Sciatic nerve (tissue), 2 donors: ENCODE measurements around the gene AP5Z1. TPM values are rescaled to one million over a fixed set of nuclear protein-coding genes. Genes with fewer than 3 reads are reported as not detected.
A peak's percentile ranks its signal among the peaks of the same experiment; 100 is the strongest.

Experiments used
- ATAC-seq: fragments of 200-7000 bp; cut with Tn5 transposase; one replicate; pipeline ENCODE4 v1.9.1; 2020; ENCODE audit warnings: mild to moderate bottlenecking, moderate library complexity
- DNase-seq: peaks from one replicate; pipeline ENCODE4 v3.0.0-alpha.2; 2020; ENCODE audit warnings: low spot score
- intact Hi-C: fragments of 100-400 bp; cut with DNase I; formaldehyde crosslinking; loops from one replicate; pipeline ENCODE4 v1.14.2; 2022
- total RNA-seq: library from RNA; stranded (reverse); fragmentation: NEBNext Ultra II Directional; extraction: Animal tissue kit (Norgen Biotek cat#: 25700); gene quantifications from one replicate; pipeline ENCODE4 v1.2.1, GENCODE V29; 2021
- donor health status: DM: no; HTN: no; CAD: no.
- donor health status: DM: no; HTN: no; CAD: no.

AP5Z1 gene
- total RNA-seq, 1 donor from 2014 or later, result 36.2 TPM

DNA sequence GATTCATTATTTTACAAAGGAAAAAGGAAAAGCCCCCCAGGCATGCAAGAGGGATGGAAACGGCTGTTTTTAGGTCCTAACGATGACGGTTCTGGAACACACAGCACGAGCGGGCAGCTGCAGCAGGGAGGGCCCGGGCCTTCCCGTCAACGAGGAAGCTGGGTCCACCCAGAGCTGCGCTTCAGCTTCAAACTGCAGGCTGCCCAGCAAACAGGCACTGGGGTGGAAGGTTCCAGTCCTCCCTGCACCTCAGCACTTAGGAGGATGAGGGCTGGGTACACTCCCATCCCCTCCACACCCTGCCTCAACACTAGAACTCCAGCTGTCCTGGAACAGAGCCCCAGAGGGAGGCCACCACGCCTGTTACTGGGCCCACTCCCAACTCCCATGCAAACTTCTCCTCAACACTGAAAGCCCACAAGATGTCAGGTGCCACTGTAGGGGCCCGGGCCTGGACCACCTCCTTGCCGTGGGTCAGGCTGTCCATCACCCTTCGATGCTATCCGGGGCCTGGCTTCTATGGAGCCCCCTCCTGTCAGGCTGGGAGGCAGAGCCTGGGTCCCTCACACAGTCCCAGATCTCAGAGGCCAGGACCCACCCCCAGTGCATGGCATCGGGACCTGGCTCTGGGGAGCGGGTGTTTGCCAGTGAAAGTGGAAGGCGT, 53.4 kb downstream of the AP5Z1 start:
- no peak for DNase-seq
- no peak for ATAC-seq
- intact Hi-C loops, result no loop called here

GRCh38 chr7:4830176-4830575, 54.8 kb downstream of the AP5Z1 start:
- DNase-seq (peak; percentile 79), ATAC-seq (peak; percentile 91)
- intact Hi-C loops, result no loop called here

GRCh38 chr7:4831723-4832495, 56.5 kb downstream of the AP5Z1 start:
- DNase-seq (no peak), ATAC-seq (no peak)
- intact Hi-C loops, result no loop called here

GRCh38 chr7:4832711-4833110, 57.3 kb downstream of the AP5Z1 start:
- no peak for ATAC-seq
- intact Hi-C loops, result no loop called here
- DNase-seq, result no peak

DNA sequence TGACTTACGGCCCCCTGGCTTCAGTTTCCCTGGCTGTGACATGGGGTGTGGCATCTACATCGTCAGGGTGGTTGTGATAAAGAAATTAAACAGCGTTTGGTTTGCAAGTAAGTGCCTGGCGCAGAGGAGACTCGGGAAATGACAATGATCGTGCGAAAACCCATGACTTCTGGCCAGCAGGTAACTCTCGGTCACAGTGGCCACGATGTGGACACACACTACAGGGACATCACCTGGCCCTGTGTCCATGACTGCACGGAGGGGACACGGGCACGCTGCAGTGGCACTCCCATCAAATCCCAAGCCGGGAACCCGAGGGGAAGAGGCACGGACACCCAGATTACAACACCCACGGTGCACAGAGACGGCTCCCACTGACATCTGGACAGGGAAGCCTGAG, 57.8 kb downstream of the AP5Z1 start:
- ATAC-seq (no peak), DNase-seq (peak; percentile 46)
- intact Hi-C loops, result no loop called here

- no peak for ATAC-seq
- intact Hi-C loops, result no loop called here
- DNase-seq, result peak; percentile 51
Observed at GRCh38 chr7:4833691-4834600, 58.5 kb downstream of the AP5Z1 start.

DNA sequence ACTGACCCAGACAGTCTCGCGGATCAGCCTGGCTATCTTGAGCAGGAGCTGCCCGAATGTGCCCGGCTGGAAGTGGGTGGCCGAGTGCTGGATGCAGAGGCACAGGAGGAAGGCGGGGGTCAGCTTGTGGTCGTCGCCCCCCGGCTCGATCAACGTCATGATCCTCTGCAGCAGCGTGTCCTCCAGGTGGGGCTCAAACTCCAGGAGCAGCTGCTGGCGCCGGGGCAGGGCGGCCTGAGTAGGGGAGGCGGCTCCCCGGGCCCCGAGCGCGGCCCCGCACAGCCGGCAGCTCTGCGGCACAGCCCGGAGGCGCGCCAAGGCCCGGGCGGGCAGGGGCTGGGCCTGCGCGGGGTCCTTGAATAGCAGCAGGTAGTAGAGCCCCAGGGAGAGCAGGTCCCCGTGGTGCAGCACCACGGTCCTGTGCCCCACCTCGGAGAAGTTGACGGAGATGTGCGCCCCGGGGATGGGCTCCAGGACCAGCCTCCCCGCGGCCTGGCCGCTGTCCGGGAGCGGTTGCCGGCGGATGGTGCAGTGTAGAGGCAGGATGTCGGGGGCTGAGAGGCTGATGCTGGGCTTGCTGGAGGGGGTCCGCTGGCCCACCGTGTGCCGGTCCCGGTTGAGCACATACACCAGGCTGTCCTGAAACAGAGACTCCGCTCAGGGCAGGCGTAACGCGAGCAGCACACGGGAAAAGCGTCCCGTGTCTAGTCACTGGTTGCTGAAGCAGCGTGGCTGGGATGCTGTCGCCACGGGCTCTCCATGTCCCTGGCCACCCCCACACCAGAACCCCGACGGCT, 59.4 kb downstream of the AP5Z1 start:
- peak; percentile 48 for DNase-seq
- intact Hi-C loops, result no loop called here
- ATAC-seq, result no peak

DNA sequence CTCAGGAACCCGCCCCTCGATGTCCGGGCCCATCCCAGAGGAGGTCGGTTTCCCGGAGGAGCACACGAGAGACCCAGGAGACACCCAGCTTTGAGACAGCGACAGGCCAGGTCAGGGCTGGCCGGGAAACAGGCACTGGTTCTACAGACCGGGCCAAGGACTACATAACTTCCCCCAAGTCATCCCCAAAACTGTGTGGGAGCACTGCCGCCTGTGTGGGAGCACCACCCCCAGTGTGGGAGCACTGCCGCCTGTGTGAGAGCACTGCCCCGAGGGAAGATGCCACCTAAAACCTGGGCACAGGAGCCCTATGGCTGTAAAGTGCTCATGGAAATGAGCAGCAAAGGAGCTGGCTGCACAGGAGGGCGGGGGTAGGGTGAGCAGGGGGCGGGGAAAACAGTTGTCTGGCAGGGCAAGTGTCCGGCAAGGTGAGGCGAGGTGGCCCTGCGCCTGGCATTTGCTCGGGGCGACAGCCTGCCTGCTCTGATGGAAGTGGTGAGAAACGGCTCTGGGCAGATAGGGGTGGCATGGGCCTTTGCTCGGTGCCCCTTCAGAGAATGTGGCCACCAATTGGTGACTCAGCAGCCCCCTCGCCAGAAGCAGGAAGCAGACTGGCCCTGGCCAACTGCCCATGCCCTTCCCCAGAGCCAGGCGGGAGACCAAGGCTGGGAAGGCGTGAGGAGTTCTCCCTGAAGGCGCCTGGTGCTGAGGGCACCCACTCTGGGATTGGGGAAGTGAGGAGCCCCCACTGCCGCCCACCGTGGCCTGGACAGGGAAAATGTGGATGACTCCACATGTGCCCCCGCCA, 60.2 kb downstream of the AP5Z1 start:
- DNase-seq (peak; percentile 44), ATAC-seq (no peak)
- intact Hi-C loops, result no loop called here

DNA sequence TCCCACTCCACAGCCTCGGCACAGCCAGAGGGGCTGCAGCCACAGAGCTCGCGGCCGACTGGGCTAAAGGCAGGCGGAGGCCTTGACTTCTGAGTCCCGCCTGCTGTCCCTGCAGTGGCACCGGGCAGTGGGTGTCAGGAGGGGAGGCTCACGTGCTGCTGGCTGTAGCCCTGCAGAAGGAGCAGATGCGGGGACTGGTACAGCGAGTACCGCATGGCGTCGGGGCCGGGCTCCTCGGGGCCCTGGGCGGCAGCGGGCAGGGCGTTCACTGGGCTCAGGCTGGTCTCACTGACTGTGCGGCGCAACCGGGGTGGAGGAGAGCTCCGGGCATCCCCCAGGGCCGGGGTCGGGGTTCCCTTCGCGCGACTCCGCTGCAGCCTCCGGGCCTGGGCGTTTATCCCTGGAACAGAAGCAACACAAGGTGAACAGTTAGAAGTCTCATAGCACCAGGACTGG, 60.8 kb downstream of the AP5Z1 start:
- ATAC-seq (no peak), DNase-seq (no peak)
- intact Hi-C loops, result no loop called here

- DNase-seq (no peak), ATAC-seq (no peak)
- intact Hi-C loops, result no loop called here
Observed at GRCh38 chr7:4837041-4837802, 61.8 kb downstream of the AP5Z1 start.

DNA sequence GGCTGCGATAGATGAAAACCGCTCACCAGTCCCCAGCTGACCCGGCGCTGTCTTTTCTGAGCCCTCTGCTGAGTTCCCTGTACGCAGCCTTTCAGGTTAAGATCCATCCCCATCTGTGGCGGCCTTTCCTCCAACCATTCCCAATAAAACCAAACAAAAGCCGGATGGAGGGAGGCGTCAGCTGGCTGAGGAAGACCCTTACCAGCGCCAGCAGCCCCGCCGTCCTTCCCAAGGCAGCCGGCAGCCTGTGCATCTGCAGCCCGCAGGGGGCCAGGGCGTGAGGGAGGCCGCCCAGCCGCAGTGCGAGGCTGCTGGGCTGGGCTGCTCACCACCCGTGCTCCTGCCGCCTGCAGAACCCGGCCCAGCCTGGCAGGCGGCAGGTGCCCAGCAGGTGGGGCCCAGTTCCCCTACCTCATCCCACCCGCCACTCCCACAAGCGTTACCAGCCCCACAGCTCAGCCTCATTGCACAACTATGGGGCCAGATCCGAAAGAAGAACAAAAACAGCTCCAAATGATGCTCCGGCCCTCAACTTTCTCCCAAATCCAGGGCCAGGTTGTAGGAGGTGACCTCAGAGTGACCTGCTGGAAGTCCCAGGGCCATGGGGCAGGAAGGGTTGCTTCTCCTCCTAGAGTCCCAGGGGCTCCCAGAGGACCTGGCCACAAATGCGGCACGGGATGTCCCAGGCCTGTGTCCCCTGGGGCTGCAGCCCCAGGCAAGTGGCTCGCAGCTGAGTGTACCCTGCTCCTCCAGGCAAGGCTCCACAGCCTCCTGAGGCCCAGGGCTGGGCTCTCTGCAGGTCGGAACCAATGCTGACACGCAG, 62.6 kb downstream of the AP5Z1 start:
- ATAC-seq, result peak; percentile 38
- DNase-seq, result no peak
- intact Hi-C loops, result no loop called here

GRCh38 chr7:4838626-4839334, 63.4 kb downstream of the AP5Z1 start:
- intact Hi-C loops, result no loop called here
- DNase-seq (no peak), ATAC-seq (no peak)

DNA sequence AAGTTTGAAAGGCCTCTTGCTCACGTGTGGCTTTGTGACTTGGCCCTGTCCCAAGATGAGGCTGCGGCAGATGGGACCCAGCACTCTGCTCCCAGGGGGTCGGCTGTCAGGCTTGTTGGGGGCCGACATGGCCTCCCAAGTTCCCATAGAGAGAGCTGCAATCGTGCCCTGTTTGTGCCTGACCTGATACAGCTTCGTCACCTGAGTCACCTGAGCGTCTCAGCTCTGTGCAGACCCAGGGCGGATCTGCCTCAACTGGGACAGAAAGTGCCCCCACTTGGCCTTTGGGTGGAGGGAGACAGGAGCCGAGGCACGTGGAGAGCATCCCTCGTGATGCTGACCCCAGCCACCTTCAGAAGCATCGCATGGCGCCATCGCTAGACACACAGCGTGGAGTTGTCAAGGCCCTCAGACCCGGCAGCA, 64.7 kb downstream of the AP5Z1 start:
- no peak for DNase-seq
- intact Hi-C loops, result no loop called here
- no peak for ATAC-seq
